GM13976 (cell line): ENCODE data around the gene IL17RE.

Experiments
- DNase-seq: peaks from one replicate; pipeline ENCODE4 v3.0.0; 2012; ENCODE audit warnings: low spot score
- CTCF ChIP-seq: IDR thresholded peaks from 2 replicates; pipeline ENCODE4 v1.5.1; 2012; ENCODE audit warnings: borderline replicate concordance, mild to moderate bottlenecking; ENCODE audit not compliant: insufficient read depth; ENCODE audit errors: extremely low read depth, missing control alignments, control extremely low read depth
- in situ Hi-C: fragments of 300-500 bp; cut with MboI; formaldehyde crosslinking; loops from one replicate; pipeline ENCODE4 v1.12.0; 2022; ENCODE audit warnings: low sequenced_read_pairs, mixed read lengths, inconsistent platforms; ENCODE audit not compliant: unreplicated experiment

The IL17RE gene

GRCh38 chr3:9884555-9885165 is 18.0 kb upstream of the IL17RE start:
- DNase-seq = no peak

GRCh38 chr3:9886328-9886727 is 16.3 kb upstream of the IL17RE start:
- in situ Hi-C loops = no loop called here
- no peak for TF ChIP-seq CTCF
- DNase-seq = no peak

More at GRCh38 chr3:9884555-9885165, 18.0 kb upstream of the IL17RE start:
- in situ Hi-C loops = no loop called here
- TF ChIP-seq CTCF = no peak

- TF ChIP-seq CTCF = no peak
- in situ Hi-C loops = no loop called here
- no peak for DNase-seq
Observed at GRCh38 chr3:9887480-9887879, 15.2 kb upstream of the IL17RE start.

- no peak for TF ChIP-seq CTCF
- DNase-seq = no peak
- in situ Hi-C loops = no loop called here
Observed at GRCh38 chr3:9888540-9888939, 14.1 kb upstream of the IL17RE start.

GRCh38 chr3:9889405-9889804 is 13.2 kb upstream of the IL17RE start:
- no peak for DNase-seq
- TF ChIP-seq CTCF = no peak
- in situ Hi-C loops = no loop called here

GRCh38 chr3:9890249-9891071 is 12.2 kb upstream of the IL17RE start, which contains the start of gene JAGN1:
Gene JAGN1 (plus strand): TSS chr3:9890610. CDS start chr3:9890723, 113 bp downstream.
- peak; percentile 1 for TF ChIP-seq CTCF
- in situ Hi-C loops = no loop called here
- peak; percentile 96 for DNase-seq
